GM12874 (cell line): ENCODE results near the gene ZMYND8.

Source experiments
- CTCF ChIP-seq: IDR thresholded peaks from 2 replicates; pipeline ENCODE4 v1.5.1; 2011; ENCODE audit warnings: low read depth, mild to moderate bottlenecking, control low read depth, low read length, moderate library complexity; ENCODE audit not compliant: insufficient read depth

The ZMYND8 gene

GRCh38 chr20:47195573-47195972 is 160.9 kb downstream of the ZMYND8 start:
- no peak for TF ChIP-seq CTCF

- TF ChIP-seq CTCF: no peak
These were observed 164.5 kb downstream of the ZMYND8 start for GRCh38 chr20:47191956-47192355.

- TF ChIP-seq CTCF: no peak
These were observed 165.3 kb downstream of the ZMYND8 start for GRCh38 chr20:47191074-47191673.

- no peak for TF ChIP-seq CTCF
These were observed 167.4 kb downstream of the ZMYND8 start for GRCh38 chr20:47189060-47189459.

GRCh38 chr20:47188540-47188939 is 168.0 kb downstream of the ZMYND8 start:
- TF ChIP-seq CTCF: no peak

GRCh38 chr20:47187450-47188195 is 168.9 kb downstream of the ZMYND8 start:
- TF ChIP-seq CTCF: no peak

- TF ChIP-seq CTCF: no peak
These were observed 173.1 kb downstream of the ZMYND8 start for GRCh38 chr20:47183367-47183766.
